Mucosa of descending colon (tissue), 3 donors: ENCODE results near the gene MYH6. TPM values are rescaled to one million over a fixed set of nuclear protein-coding genes. Genes with fewer than 3 reads are reported as not detected.

ENCODE experiments used
- ATAC-seq: fragments of 200-7000 bp; cut with Tn5 transposase; one replicate; pipeline ENCODE4 v1.9.1; 2020; ENCODE audit warnings: mild to moderate bottlenecking, moderate library complexity
- DNase-seq, 3 donors: peaks; one replicate each; pipeline ENCODE4 v3.0.0-alpha.2; 2020
- H3K36me3 ChIP-seq: fragments of 200-600 bp; one replicate; pipeline ENCODE4 v1.8.0; 2021; ENCODE audit warnings: low read depth, mild to moderate bottlenecking
- H3K4me1 ChIP-seq: fragments of 200-600 bp; one replicate; pipeline ENCODE4 v1.8.0; 2021; ENCODE audit warnings: low read depth, mild to moderate bottlenecking
- H3K4me3 ChIP-seq: fragments of 200-600 bp; one replicate; pipeline ENCODE4 v1.8.0; 2021; ENCODE audit warnings: mild to moderate bottlenecking
- H3K9me3 ChIP-seq: fragments of 200-600 bp; one replicate; pipeline ENCODE4 v1.8.0; 2021; ENCODE audit warnings: mild to moderate bottlenecking
- CTCF ChIP-seq: fragments of 200-600 bp; IDR thresholded peaks from one replicate; pipeline ENCODE4 v1.8.0; 2022; ENCODE audit warnings: antibody characterized with exemption, mild to moderate bottlenecking
- intact Hi-C, 2 donors: fragments of 100-400 bp; cut with DNase I in 1 of 2; cut with micrococcal nuclease in 1 of 2; formaldehyde crosslinking; loops; one replicate each; pipeline versions ENCODE4 v1.11.0 to v1.11.1; 2022; cut with DNase I, micrococcal nuclease
- total RNA-seq, 3 donors: library from RNA; stranded (reverse); fragmentation: NEBNext Ultra II Directional in 2 of 3; extraction: Animal tissue kit (Norgen Biotek cat#: 25700) in 2 of 3; gene quantifications; one replicate each; pipeline versions ENCODE4 v1.2.1 to v1.2.4, GENCODE V29; 2021 to 2023
- donor health status: DM: no; HTN: no; CAD: no; lungs with moderate emphysema.
- donor health status: DM: no; HTN: no; CAD: no.
- donor health status: DM: no; HTN: yes; CAD: no.

MYH6 gene
- total RNA-seq, 3 donors from 2014 or later = 0.09 to 1.4 TPM; not detected in 1

- no peaks in the 10 kb centered on the region for H3K36me3 ChIP-seq
- peaks cover 19% of the 10 kb centered on the region for H3K4me1 ChIP-seq
- ATAC-seq (no peak), DNase-seq (no peak)
- H3K4me3 ChIP-seq = no peak overlapping the region
- no peaks in the 10 kb centered on the region for H3K9me3 ChIP-seq
- no peak for TF ChIP-seq CTCF
- intact Hi-C loops = no loop called here
These were observed 35.3 kb upstream of the MYH6 start for GRCh38 chr14:23443411-23443812.

GRCh38 chr14:23442721-23443356 is 34.8 kb upstream of the MYH6 start:
- no peak for DNase-seq
- no peak for ATAC-seq
- intact Hi-C loops = no loop called here
- peaks cover 16% of the 10 kb centered on the region for H3K4me1 ChIP-seq
- H3K4me3 ChIP-seq = no peak overlapping the region
- H3K36me3 ChIP-seq = no peaks in the 10 kb centered on the region
- TF ChIP-seq CTCF = no peak
- H3K9me3 ChIP-seq = no peaks in the 10 kb centered on the region

GRCh38 chr14:23441076-23441475 is 33.0 kb upstream of the MYH6 start:
- TF ChIP-seq CTCF = no peak
- no peak for ATAC-seq
- Histone ChIP-seq H3K36me3 (no peaks in the 10 kb centered on the region), H3K4me1 (peaks cover under 1% of the 10 kb centered on the region), H3K9me3 (no peaks in the 10 kb centered on the region), H3K4me3 (no peak overlapping the region)
- no peak for DNase-seq
- intact Hi-C loops = no loop called here

- H3K9me3 ChIP-seq = no peaks in the 10 kb centered on the region
- DNase-seq (no peak), ATAC-seq (no peak)
These were observed 31.2 kb upstream of the MYH6 start for GRCh38 chr14:23439107-23439835.

More at GRCh38 chr14:23439107-23439835, 31.2 kb upstream of the MYH6 start:
- no peak for TF ChIP-seq CTCF
- intact Hi-C loops = no loop called here
- Histone ChIP-seq H3K36me3 (no peaks in the 10 kb centered on the region), H3K4me3 (no peak overlapping the region), H3K4me1 (no peaks in the 10 kb centered on the region)
